ENCODE results near the gene ADAT2.

- TF ChIP-seq CTCF (IDR thresholded peaks at IDR 0.05) (no peak), POLR2A (IDR thresholded peaks at IDR 0.05) (no peak)
These were observed 19.3 kb downstream of the ADAT2 start for GRCh38 chr6:143431226-143431625.
